Activated CD4-positive, alpha-beta memory T cell treated with anti-CD3 and anti-CD28 coated beads for 36 hours (primary cell): ENCODE measurements around the gene CSTPP1. TPM values are rescaled to one million over a fixed set of nuclear protein-coding genes. Genes with fewer than 3 reads are reported as not detected.
"Not testable (repeated sequence)": the region's sequence is repeated elsewhere in the genome, so short reads cannot be mapped to it uniquely, and the experiment has no call there.

ENCODE experiments used
- CTCF ChIA-PET: fragments of 350-600 bp; sonication (Branson Sonifier 250); formaldehyde crosslinking; loops from one replicate; lab custom pipeline; 2021; ENCODE audit warnings: antibody characterized with exemption, inconsistent platforms; lab: Charles Lee
- POLR2A ChIA-PET: fragments of 350-600 bp; sonication (Branson Sonifier 250); formaldehyde crosslinking; loops from one replicate; lab custom pipeline; 2021; ENCODE audit warnings: antibody characterized with exemption; lab: Charles Lee
- DNase-seq: peaks from one replicate; pipeline ENCODE4 v3.0.0-alpha.2; 2020
- H3K27ac Mint-ChIP-seq: one replicate; pipeline ENCODE4 v1.8.0; 2021; ENCODE audit warnings: mixed read lengths
- H3K27me3 Mint-ChIP-seq: one replicate; pipeline ENCODE4 v1.8.0; 2021; ENCODE audit warnings: mixed read lengths
- H3K36me3 Mint-ChIP-seq: one replicate; pipeline ENCODE4 v1.8.0; 2021; ENCODE audit warnings: mixed read lengths
- H3K4me1 Mint-ChIP-seq: one replicate; pipeline ENCODE4 v1.8.0; 2021; ENCODE audit warnings: low read depth, mixed read lengths
- H3K4me3 Mint-ChIP-seq: one replicate; pipeline ENCODE4 v1.8.0; 2021; ENCODE audit warnings: mild to moderate bottlenecking, mixed read lengths
- H3K9me3 Mint-ChIP-seq: one replicate; pipeline ENCODE4 v1.8.0; 2021; ENCODE audit warnings: mixed read lengths
- intact Hi-C: fragments of 100-400 bp; cut with micrococcal nuclease; formaldehyde crosslinking; loops from one replicate; pipeline ENCODE4 v1.15.1; 2023
- total RNA-seq, 2 experiments: library from RNA; stranded (reverse); gene quantifications; one replicate each; pipeline ENCODE4 v1.2.3, GENCODE V29; 2021

Gene CSTPP1
- total RNA-seq, 2 experiments from 2014 or later = 18.4 to 18.5 TPM

- H3K4me1 Mint-ChIP-seq = peaks cover 9% of the 10 kb centered on the region
- intact Hi-C loops = no loop called here
- CTCF ChIA-PET = interaction anchor here (0.7 to 1.4 kb wide), 2 partner anchors 19 to 170 kb away, joined by 3 to 4 read pairs; no protein-coding TSS in a partner anchor
- H3K27ac Mint-ChIP-seq = no peak overlapping the region
- POLR2A ChIA-PET = no interaction called here
- no peak for DNase-seq
- H3K36me3 Mint-ChIP-seq = peaks cover 7% of the 10 kb centered on the region
- H3K4me3 Mint-ChIP-seq = no peak overlapping the region
- H3K9me3 Mint-ChIP-seq = no peaks in the 10 kb centered on the region
- no peaks in the 10 kb centered on the region for H3K27me3 Mint-ChIP-seq
Measured at GRCh38 chr11:46983598-46983997, 47.0 kb downstream of the CSTPP1 start.

- Mint-ChIP-seq H3K4me3 (no peak overlapping the region), H3K9me3 (peaks cover under 1% of the 10 kb centered on the region), H3K4me1 (peaks cover 9% of the 10 kb centered on the region), H3K27ac (no peak overlapping the region), H3K27me3 (no peaks in the 10 kb centered on the region), H3K36me3 (peaks cover 7% of the 10 kb centered on the region)
- POLR2A ChIA-PET = no interaction called here
- no peak for DNase-seq
- CTCF ChIA-PET = interaction anchor here (1.4 kb wide), 1 partner anchor 169 kb away, joined by 4 read pairs; no protein-coding TSS in a partner anchor
- intact Hi-C loops = no loop called here
Measured at GRCh38 chr11:46984548-46984947, 48.0 kb downstream of the CSTPP1 start.

- no peak for DNase-seq
- POLR2A ChIA-PET = no interaction called here
Measured at GRCh38 chr11:46984987-46985386, 48.4 kb downstream of the CSTPP1 start.

GRCh38 chr11:46987183-46987582 lies 50.6 kb downstream of the CSTPP1 start:
- ChIA-PET CTCF (no interaction called here), POLR2A (no interaction called here)
- Mint-ChIP-seq H3K4me1 (peaks cover 2% of the 10 kb centered on the region), H3K27me3 (no peaks in the 10 kb centered on the region), H3K9me3 (peaks cover 4% of the 10 kb centered on the region), H3K4me3 (no peak overlapping the region), H3K36me3 (peaks cover 15% of the 10 kb centered on the region), H3K27ac (no peak overlapping the region)
- no peak for DNase-seq
- intact Hi-C loops = no loop called here

More at GRCh38 chr11:46984987-46985386, 48.4 kb downstream of the CSTPP1 start:
- Mint-ChIP-seq H3K36me3 (peaks cover 11% of the 10 kb centered on the region), H3K4me1 (peaks cover 9% of the 10 kb centered on the region), H3K27me3 (no peaks in the 10 kb centered on the region), H3K27ac (no peak overlapping the region), H3K9me3 (peaks cover 3% of the 10 kb centered on the region), H3K4me3 (no peak overlapping the region)
- intact Hi-C loops = no loop called here
- CTCF ChIA-PET = interaction anchor here (1.4 kb wide), 1 partner anchor 168 kb away, joined by 4 read pairs; no protein-coding TSS in a partner anchor

GRCh38 chr11:46989810-46990487 lies 53.4 kb downstream of the CSTPP1 start:
- CTCF ChIA-PET, POLR2A ChIA-PET, DNase-seq, H3K4me3 Mint-ChIP-seq, intact Hi-C loops, H3K4me1 Mint-ChIP-seq, H3K27me3 Mint-ChIP-seq, H3K27ac Mint-ChIP-seq: not testable (repeated sequence)
- Mint-ChIP-seq H3K36me3 (peaks cover 31% of the 10 kb centered on the region), H3K9me3 (peaks cover 16% of the 10 kb centered on the region)

- H3K9me3 Mint-ChIP-seq = peaks cover 16% of the 10 kb centered on the region
- peaks cover 35% of the 10 kb centered on the region for H3K36me3 Mint-ChIP-seq
- H3K4me1 Mint-ChIP-seq = peaks cover 2% of the 10 kb centered on the region
- no peaks in the 10 kb centered on the region for H3K27me3 Mint-ChIP-seq
- H3K27ac Mint-ChIP-seq = no peak overlapping the region
- no peak for DNase-seq
- intact Hi-C loops = no loop called here
- ChIA-PET CTCF (no interaction called here), POLR2A (no interaction called here)
- H3K4me3 Mint-ChIP-seq = no peak overlapping the region
Measured at GRCh38 chr11:46991391-46991790, 54.8 kb downstream of the CSTPP1 start.

- POLR2A ChIA-PET, intact Hi-C loops, H3K4me1 Mint-ChIP-seq, CTCF ChIA-PET, H3K27ac Mint-ChIP-seq, H3K27me3 Mint-ChIP-seq, H3K4me3 Mint-ChIP-seq, DNase-seq: not testable (repeated sequence)
- peaks cover 38% of the 10 kb centered on the region for H3K36me3 Mint-ChIP-seq
- H3K9me3 Mint-ChIP-seq = peaks cover 16% of the 10 kb centered on the region
Measured at GRCh38 chr11:46992386-46992785, 55.8 kb downstream of the CSTPP1 start.

- peaks cover 22% of the 10 kb centered on the region for H3K36me3 Mint-ChIP-seq
- H3K27ac Mint-ChIP-seq, H3K9me3 Mint-ChIP-seq, intact Hi-C loops, H3K4me3 Mint-ChIP-seq, POLR2A ChIA-PET, H3K27me3 Mint-ChIP-seq, DNase-seq, H3K4me1 Mint-ChIP-seq: not testable (repeated sequence)
- CTCF ChIA-PET = interaction anchor here (1.3 kb wide), 1 partner anchor 156 kb away, joined by 4 read pairs; no protein-coding TSS in a partner anchor
Measured at GRCh38 chr11:46997796-46998195, 61.2 kb downstream of the CSTPP1 start.

GRCh38 chr11:46999217-46999616 lies 62.7 kb downstream of the CSTPP1 start:
- H3K4me1 Mint-ChIP-seq = peaks cover 16% of the 10 kb centered on the region
- H3K4me3 Mint-ChIP-seq = no peak overlapping the region
- H3K27ac Mint-ChIP-seq = no peak overlapping the region
- ChIA-PET POLR2A (interaction anchor here (0.6 kb wide), 1 partner anchor 184 kb away, joined by 3 read pairs; no protein-coding TSS in a partner anchor), CTCF (no interaction called here)
- H3K27me3 Mint-ChIP-seq = no peaks in the 10 kb centered on the region
- intact Hi-C loops = no loop called here
- no peak for DNase-seq
- H3K36me3 Mint-ChIP-seq = peaks cover 12% of the 10 kb centered on the region
- H3K9me3 Mint-ChIP-seq = no peaks in the 10 kb centered on the region

GRCh38 chr11:47000033-47000432 lies 63.5 kb downstream of the CSTPP1 start:
- Mint-ChIP-seq H3K4me1 (peaks cover 21% of the 10 kb centered on the region), H3K27me3 (no peaks in the 10 kb centered on the region), H3K9me3 (no peaks in the 10 kb centered on the region), H3K4me3 (no peak overlapping the region), H3K27ac (no peak overlapping the region), H3K36me3 (peaks cover 12% of the 10 kb centered on the region)
- DNase-seq = no peak
- intact Hi-C loops = no loop called here
- CTCF ChIA-PET = no interaction called here
- POLR2A ChIA-PET = no interaction called here

GRCh38 chr11:47001781-47002181 lies 65.2 kb downstream of the CSTPP1 start:
- Mint-ChIP-seq H3K27me3 (no peaks in the 10 kb centered on the region), H3K4me3 (no peak overlapping the region), H3K36me3 (peaks cover 4% of the 10 kb centered on the region), H3K9me3 (no peaks in the 10 kb centered on the region), H3K27ac (no peak overlapping the region), H3K4me1 (peaks cover 21% of the 10 kb centered on the region)
- POLR2A ChIA-PET = no interaction called here
- no peak for DNase-seq
- CTCF ChIA-PET = interaction anchor here (1.2 kb wide), 1 partner anchor 18 kb away, joined by 3 read pairs; no protein-coding TSS in a partner anchor
- intact Hi-C loops = no loop called here

GRCh38 chr11:47002390-47002789 lies 65.8 kb downstream of the CSTPP1 start:
- no peak overlapping the region for H3K27ac Mint-ChIP-seq
- no peaks in the 10 kb centered on the region for H3K9me3 Mint-ChIP-seq
- DNase-seq = no peak
- H3K36me3 Mint-ChIP-seq = peaks cover 2% of the 10 kb centered on the region
- H3K4me1 Mint-ChIP-seq = peaks cover 21% of the 10 kb centered on the region
- H3K4me3 Mint-ChIP-seq = no peak overlapping the region
- intact Hi-C loops = no loop called here
- H3K27me3 Mint-ChIP-seq = no peaks in the 10 kb centered on the region
- CTCF ChIA-PET = interaction anchor here (1.2 kb wide), 1 partner anchor 19 kb away, joined by 3 read pairs; no protein-coding TSS in a partner anchor
- POLR2A ChIA-PET = no interaction called here
